ENCODE data around the gene TRPM2. TPM values are rescaled to one million over a fixed set of nuclear protein-coding genes. Genes with fewer than 3 reads are reported as not detected.

The TRPM2 gene
- polyA plus RNA-seq, 4 donors = 0.92 to 1.2 (median 1.1) TPM

Other genes starting within 250 kb of the TRPM2 start
- 10 to 100 TPM in 1 of 4 donors, 1 to 10 TPM in 3; 4.1 to 10.1 (median 5.9) TPM for gene PWP2, start 246.2 kb upstream of the TRPM2 start, polyA plus RNA-seq (ENCODE audit: insufficient read length in 4 of 4)
- 10 to 100 TPM; 32.8 to 50.7 (median 36.3) TPM for gene GATD3, start 219.9 kb upstream of the TRPM2 start, polyA plus RNA-seq (ENCODE audit: insufficient read length in 4 of 4)
- 10 to 100 TPM in 2 of 4 donors, 1 to 10 TPM in 2; 6.7 to 15.4 (median 9.8) TPM for gene ICOSLG, start 112.7 kb upstream of the TRPM2 start, polyA plus RNA-seq (ENCODE audit: insufficient read length in 4 of 4)
- gene DNMT3L, start 91.7 kb upstream of the TRPM2 start, polyA plus RNA-seq (ENCODE audit: insufficient read length in 4 of 4) = not detected
- gene AIRE, start 67.7 kb upstream of the TRPM2 start, polyA plus RNA-seq (ENCODE audit: insufficient read length in 4 of 4) = 1 to 10 TPM in 1 of 4 donors, under 1 TPM in 3; 0.19 to 1.2 (median 0.43) TPM
- gene PFKL, start 53.6 kb upstream of the TRPM2 start, polyA plus RNA-seq (ENCODE audit: insufficient read length in 4 of 4) = 100 to 1,000 TPM; 104 to 178 (median 157) TPM
- 10 to 100 TPM; 16.2 to 37.2 (median 32.5) TPM for gene CFAP410, start 14.2 kb upstream of the TRPM2 start, polyA plus RNA-seq (ENCODE audit: insufficient read length in 4 of 4)
- 1 to 10 TPM; 4.4 to 6.0 (median 5.0) TPM for gene LRRC3, start 101.9 kb downstream of the TRPM2 start, polyA plus RNA-seq (ENCODE audit: insufficient read length in 4 of 4)
- gene KRTAP10-1, start 186.6 kb downstream of the TRPM2 start, polyA plus RNA-seq (ENCODE audit: insufficient read length in 4 of 4) = not detected
- not detected for gene KRTAP10-2, start 197.9 kb downstream of the TRPM2 start, polyA plus RNA-seq (ENCODE audit: insufficient read length in 4 of 4)
- not detected for gene KRTAP10-3, start 205.2 kb downstream of the TRPM2 start, polyA plus RNA-seq (ENCODE audit: insufficient read length in 4 of 4)
- not detected for gene KRTAP10-4, start 220.1 kb downstream of the TRPM2 start, polyA plus RNA-seq (ENCODE audit: insufficient read length in 4 of 4)
- not detected for gene KRTAP10-5, start 227.0 kb downstream of the TRPM2 start, polyA plus RNA-seq (ENCODE audit: insufficient read length in 4 of 4)
- not detected for gene KRTAP10-6, start 238.9 kb downstream of the TRPM2 start, polyA plus RNA-seq (ENCODE audit: insufficient read length in 4 of 4)
- not detected for gene KRTAP10-7, start 247.0 kb downstream of the TRPM2 start, polyA plus RNA-seq (ENCODE audit: insufficient read length in 4 of 4)